Stomach (tissue), 4 donors: ENCODE results near the gene KIAA0930.

ENCODE experiments used
- EP300 ChIP-seq: sonication (generic); formaldehyde crosslinking; IDR thresholded peaks from one replicate; pipeline ENCODE4 v1.6.1; 2017; ENCODE audit warnings: antibody characterized with exemption
- POLR2A ChIP-seq, 4 donors: fragments of 450-650 bp; IDR thresholded peaks; one replicate each; pipeline ENCODE4 v1.6.1; 2016; ENCODE audit warnings: antibody characterized with exemption in 4 of 4, control low read depth in 2 of 4, mild to moderate bottlenecking in 1 of 4, moderate library complexity in 1 of 4
- TF ChIP-seq, protein P1 (sequence below), 7 experiments: fragments of 450-650 bp in 4 of 7; fragments of 200-600 bp in 3 of 7; sonication (generic) in 3 of 7; IDR thresholded peaks; one replicate each; pipeline ENCODE4 v1.5.1; 2016 to 2019; ENCODE audit warnings: antibody characterized with exemption in 7 of 7, control low read depth in 2 of 7, mild to moderate bottlenecking in 1 of 7

- TF ChIP-seq POLR2A (IDR thresholded peaks at IDR 0.05) (no peak), EP300 (no peak)
- TF ChIP-seq, protein P1, sequence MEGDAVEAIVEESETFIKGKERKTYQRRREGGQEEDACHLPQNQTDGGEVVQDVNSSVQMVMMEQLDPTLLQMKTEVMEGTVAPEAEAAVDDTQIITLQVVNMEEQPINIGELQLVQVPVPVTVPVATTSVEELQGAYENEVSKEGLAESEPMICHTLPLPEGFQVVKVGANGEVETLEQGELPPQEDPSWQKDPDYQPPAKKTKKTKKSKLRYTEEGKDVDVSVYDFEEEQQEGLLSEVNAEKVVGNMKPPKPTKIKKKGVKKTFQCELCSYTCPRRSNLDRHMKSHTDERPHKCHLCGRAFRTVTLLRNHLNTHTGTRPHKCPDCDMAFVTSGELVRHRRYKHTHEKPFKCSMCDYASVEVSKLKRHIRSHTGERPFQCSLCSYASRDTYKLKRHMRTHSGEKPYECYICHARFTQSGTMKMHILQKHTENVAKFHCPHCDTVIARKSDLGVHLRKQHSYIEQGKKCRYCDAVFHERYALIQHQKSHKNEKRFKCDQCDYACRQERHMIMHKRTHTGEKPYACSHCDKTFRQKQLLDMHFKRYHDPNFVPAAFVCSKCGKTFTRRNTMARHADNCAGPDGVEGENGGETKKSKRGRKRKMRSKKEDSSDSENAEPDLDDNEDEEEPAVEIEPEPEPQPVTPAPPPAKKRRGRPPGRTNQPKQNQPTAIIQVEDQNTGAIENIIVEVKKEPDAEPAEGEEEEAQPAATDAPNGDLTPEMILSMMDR (IDR thresholded peaks at IDR 0.05) = no peak
Measured at GRCh38 chr22:45226503-45227186, 14.0 kb downstream of the KIAA0930 start.
